GM12878 (cell line): Measurements from ENCODE around the gene SNX2. TPM values are rescaled to one million over a fixed set of nuclear protein-coding genes. Genes with fewer than 3 reads are reported as not detected.

ENCODE experiments used
- ATAC-seq: fragments of 200-7000 bp; cut with Tn5 transposase; 3 replicates; pipeline ENCODE4 v1.9.1; 2020; ENCODE audit warnings: mild to moderate bottlenecking, moderate library complexity
- BruUV-seq: library from RNA; stranded (reverse); fragments of 400-500 nt; replicated peaks from 2 replicates; lab custom pipeline; 2021; lab: Mats Ljungman, UMichigan
- CTCF ChIA-PET: fragments of 300-600 bp; sonication (Branson Sonifier 250); formaldehyde crosslinking; extraction: SDS; loops from one replicate; lab custom pipeline; 2021; ENCODE audit warnings: inconsistent platforms; lab: Yijun Ruan, JAX
- POLR2A ChIA-PET: fragments of 350-600 bp; formaldehyde crosslinking; extraction: SDS; loops from one replicate; lab custom pipeline; 2021; ENCODE audit warnings: inconsistent platforms; lab: Charles Lee
- RAD21 ChIA-PET: fragments of 300-600 bp; sonication (Branson Sonifier 250); formaldehyde crosslinking; loops from one replicate; lab custom pipeline; 2023; ENCODE audit warnings: antibody characterized with exemption; ENCODE audit not compliant: unreplicated experiment; lab: Charles Lee
- SMC1A ChIA-PET: fragments of 300-600 bp; sonication (Branson Sonifier 250); formaldehyde crosslinking; loops from one replicate; lab custom pipeline; 2023; ENCODE audit not compliant: unreplicated experiment, uncharacterized antibody; lab: Charles Lee
- DNase-seq: peaks from one replicate; pipeline ENCODE4 v3.0.0-alpha.2; 2011; ENCODE audit warnings: low read depth, low spot score
- FAIRE-seq: peaks from 3 replicates; lab custom pipeline; 2011; peaks lifted over from hg19 to GRCh38; lab: Jason Lieb, UNC
- H2AFZ ChIP-seq: 2 replicates; pipeline ENCODE4 v1.6.0; 2011; ENCODE audit warnings: low read depth, low read length, control low read depth; ENCODE audit not compliant: control insufficient read depth
- H3K27ac ChIP-seq: 2 replicates; pipeline ENCODE4 v1.5.1; 2011; ENCODE audit warnings: control low read depth; ENCODE audit not compliant: control insufficient read depth, insufficient read depth
- H3K27me3 ChIP-seq, 2 experiments: replicated peaks in 1 of 2; 2 replicates each; pipeline versions ENCODE4 v1.6.0 to v1.6.1; 2011; ENCODE audit warnings: low read length in 1 of 2; ENCODE audit not compliant: control insufficient read depth in 2 of 2, insufficient read depth in 2 of 2
- H3K36me3 ChIP-seq, 2 experiments: 2 replicates each; pipeline ENCODE4 v1.5.1; 2011; ENCODE audit warnings: low read length in 1 of 2; ENCODE audit not compliant: control insufficient read depth in 2 of 2, insufficient read depth in 2 of 2
- H3K4me1 ChIP-seq: 2 replicates; pipeline ENCODE4 v1.6.1; 2011; ENCODE audit warnings: mild to moderate bottlenecking, low read length, moderate library complexity, mixed read lengths; ENCODE audit not compliant: control insufficient read depth, insufficient read depth
- H3K4me2 ChIP-seq: 2 replicates; pipeline ENCODE4 v1.6.0; 2011; ENCODE audit warnings: control low read depth; ENCODE audit not compliant: control insufficient read depth, insufficient read depth
- H3K4me3 ChIP-seq: fragments of 200-600 bp; sonication (generic); 2 replicates; pipeline ENCODE4 v1.5.1; 2016
- H3K79me2 ChIP-seq: 2 replicates; pipeline ENCODE4 v1.6.0; 2011; ENCODE audit warnings: low read length; ENCODE audit not compliant: control insufficient read depth, insufficient read depth
- H3K9ac ChIP-seq: 2 replicates; pipeline ENCODE4 v1.8.0; 2011; ENCODE audit warnings: low read length, control low read depth, mixed read lengths; ENCODE audit not compliant: control insufficient read depth, insufficient read depth
- H3K9me3 ChIP-seq: replicated peaks from 3 replicates; pipeline ENCODE4 v1.5.1; 2011; ENCODE audit warnings: mild to moderate bottlenecking, low read length; ENCODE audit not compliant: control insufficient read depth, insufficient read depth
- H4K20me1 ChIP-seq: 2 replicates; pipeline ENCODE4 v1.6.0; 2011; ENCODE audit not compliant: control insufficient read depth, insufficient read depth
- CBX5 ChIP-seq: sonication (generic); IDR thresholded peaks from 2 replicates; pipeline ENCODE4 v1.6.1; 2016; ENCODE audit warnings: low read depth, moderate library complexity, mild to moderate bottlenecking, inconsistent platforms
- HDAC2 ChIP-seq: fragments of 200-600 bp; sonication (generic); IDR thresholded peaks from 2 replicates; pipeline ENCODE4 v1.6.1; 2017
- HDAC6 ChIP-seq: fragments of 200-600 bp; sonication (generic); IDR thresholded peaks from one replicate; pipeline ENCODE4 v1.8.0; 2017; ENCODE audit warnings: antibody characterized with exemption; ENCODE audit not compliant: unreplicated experiment
- HDGF ChIP-seq: fragments of 450-650 bp; IDR thresholded peaks from 2 replicates; pipeline ENCODE4 v1.6.1; 2016; ENCODE audit warnings: antibody characterized with exemption
- MTA3 ChIP-seq: IDR thresholded peaks from 2 replicates; pipeline ENCODE4 v1.6.1; 2012; ENCODE audit warnings: low read length, inconsistent platforms, borderline replicate concordance
- MYB ChIP-seq: fragments of 150-350 bp; IDR thresholded peaks from 2 replicates; pipeline ENCODE4 v1.6.1; 2014; ENCODE audit warnings: mild to moderate bottlenecking, low read depth, low read length, borderline replicate concordance
- NFXL1 ChIP-seq: fragments of 450-650 bp; IDR thresholded peaks from 2 replicates; pipeline ENCODE4 v1.6.1; 2017; ENCODE audit warnings: antibody characterized with exemption, mild to moderate bottlenecking, borderline replicate concordance
- NFYA ChIP-seq: IDR thresholded peaks from 2 replicates; pipeline ENCODE4 v1.6.1; 2011; ENCODE audit warnings: low read depth, mild to moderate bottlenecking, low read length, improper control_type of control experiment, borderline replicate concordance
- WRNIP1 ChIP-seq: IDR thresholded peaks from 2 replicates; pipeline ENCODE4 v1.6.1; 2011; ENCODE audit warnings: low read depth, low read length, improper control_type of control experiment, borderline replicate concordance
- YBX1 ChIP-seq: fragments of 450-650 bp; IDR thresholded peaks from 2 replicates; pipeline ENCODE4 v1.6.1; 2016; ENCODE audit warnings: antibody characterized with exemption
- ZNF207 ChIP-seq: fragments of 450-650 bp; IDR thresholded peaks from 2 replicates; pipeline ENCODE4 v1.6.1; 2014; ENCODE audit warnings: antibody characterized with exemption, mild to moderate bottlenecking, borderline replicate concordance
- WGBS: methylation state at CpG from one replicate; pipeline ENCODE4 v1.1.6; 2016; ENCODE audit warnings: low lambda C conversion rate; ENCODE audit not compliant: insufficient replicate concordance, insufficient coverage; ENCODE audit errors: missing lambda C conversion rate; 5-methylcytosine and 5-hydroxymethylcytosine counted together
- in situ Hi-C: fragments of 300-500 bp; cut with MboI; formaldehyde crosslinking; loops from 9 replicates; pipeline ENCODE4 v1.14.3; 2018; ENCODE audit warnings: mixed read lengths
- intact Hi-C: fragments of 100-400 bp; cut with micrococcal nuclease; formaldehyde crosslinking; loops from one replicate; pipeline ENCODE4 v1.14.2; 2022; ENCODE audit not compliant: unreplicated experiment
- polyA plus RNA-seq, 11 experiments: library from polyadenylated mRNA; depleted of rRNA in 4 of 11; unstranded in 6 of 11; stranded (reverse) in 5 of 11; fragments of >200 nt; fragmentation: Nextera tagmentation in 4 of 11; fragmentation: Illumina TruSeq in 1 of 11; extraction: Ambion mirVana in 4 of 11; extraction: Trizol in 1 of 11; gene quantifications; 1 replicate in 1 of 11; 2 replicates in 10 of 11; pipeline versions ENCODE4 v1.2.1 to v1.2.3, GENCODE V29; 2011 to 2016; ENCODE audit warnings: inconsistent platforms in 2 of 11, missing spikeins in 2 of 11, low read depth in 1 of 11
- total RNA-seq, 4 experiments: library from RNA; depleted of rRNA in 3 of 4; stranded (reverse); fragments of >200 nt in 3 of 4; fragmentation: Illumina TruSeq in 1 of 4; extraction: Trizol in 1 of 4; gene quantifications; 2 replicates each; pipeline versions ENCODE4 v1.2.1 to v1.2.3, GENCODE V29; 2013 to 2021
- TF ChIP-seq, protein P1 (sequence below): fragments of 450-650 bp; IDR thresholded peaks from 2 replicates; pipeline ENCODE4 v1.6.1; 2017; ENCODE audit warnings: mild to moderate bottlenecking, low read depth, inconsistent platforms; ENCODE audit not compliant: poor library complexity, severe bottlenecking
- TF ChIP-seq, protein P2 (sequence below): fragments of 450-650 bp; IDR thresholded peaks from 2 replicates; pipeline ENCODE4 v1.6.1; 2017; ENCODE audit warnings: mild to moderate bottlenecking, moderate library complexity

The SNX2 gene
- total and polyA plus RNA-seq, 10 of the 15 experiments (the other 5 are each of a cell fraction or from before 2014, with no cell fraction given) = 46.3 to 84.3 (median 63.0) TPM

DNA sequence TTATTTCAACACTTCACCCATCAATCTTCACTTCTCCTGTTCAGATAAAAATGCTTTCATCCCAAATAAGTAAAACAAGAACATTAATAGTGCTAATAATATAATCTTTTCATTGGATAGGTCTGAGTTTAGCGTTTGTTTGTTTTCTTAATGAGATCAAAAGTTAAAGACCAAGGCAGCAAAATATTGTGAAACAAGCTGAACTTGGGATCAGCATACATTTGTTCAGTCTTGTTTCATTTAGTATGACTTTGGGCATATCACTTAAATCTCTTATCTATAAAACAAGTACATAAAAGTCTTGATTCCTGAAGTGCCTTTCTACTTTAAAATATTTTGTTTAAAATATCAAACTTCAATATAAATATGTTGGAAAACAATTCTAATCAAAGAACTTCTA, 57.1 kb downstream of the SNX2 start:
- Histone ChIP-seq H3K79me2 (no peaks in the 10 kb centered on the region), H3K9ac (no peak overlapping the region), H4K20me1 (no peaks in the 10 kb centered on the region), H3K4me3 (no peak overlapping the region), H3K27me3 (no peaks in the 10 kb centered on the region), H2AFZ (no peak overlapping the region), H3K4me2 (no peak overlapping the region), H3K9me3 (no peaks in the 10 kb centered on the region), H3K4me1 (no peaks in the 10 kb centered on the region), H3K36me3 (no peaks in the 10 kb centered on the region)
- DNase-seq = no peak
- intact Hi-C loops (no loop called here), in situ Hi-C loops (no loop called here)
- CTCF ChIA-PET = no interaction called here
- no TSS peak for BruUV-seq
- SMC1A ChIA-PET = no interaction called here
- POLR2A ChIA-PET = no interaction called here
- no peak for ATAC-seq
- 96% methylated on average over 1 of the region's 1 CpG for WGBS
- FAIRE-seq = no peak
- TF ChIP-seq HDAC2 (no peak), NFYA (no peak), WRNIP1 (no peak), ZNF207 (no peak), MYB (no peak)
- TF ChIP-seq, all 136 proteins: peak for 0
- no peak overlapping the region for H3K27ac ChIP-seq
- RAD21 ChIA-PET = no interaction called here

DNA sequence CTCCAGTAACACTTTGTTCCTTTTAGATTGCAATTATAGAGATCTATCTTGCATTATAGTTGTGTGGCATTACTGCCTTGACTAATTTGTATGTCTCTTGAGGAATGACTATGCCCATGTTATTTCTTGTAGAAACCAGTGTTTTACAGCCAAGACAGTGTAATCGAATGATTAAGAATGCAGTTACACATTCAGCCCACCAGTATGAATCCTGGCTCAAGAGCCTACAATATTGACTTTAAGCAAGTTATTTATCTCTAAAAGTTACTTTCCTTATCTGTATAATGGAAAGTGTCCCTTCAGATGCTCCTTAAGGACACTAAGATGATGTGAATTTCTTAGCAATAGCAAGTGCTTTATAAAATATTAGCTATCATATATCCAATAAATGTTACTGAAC, 60.8 kb downstream of the SNX2 start:
- POLR2A ChIA-PET = no interaction called here
- intact Hi-C loops = no loop called here
- 35% methylated on average over 1 of the region's 1 CpG for WGBS
- TF ChIP-seq, protein P1, sequence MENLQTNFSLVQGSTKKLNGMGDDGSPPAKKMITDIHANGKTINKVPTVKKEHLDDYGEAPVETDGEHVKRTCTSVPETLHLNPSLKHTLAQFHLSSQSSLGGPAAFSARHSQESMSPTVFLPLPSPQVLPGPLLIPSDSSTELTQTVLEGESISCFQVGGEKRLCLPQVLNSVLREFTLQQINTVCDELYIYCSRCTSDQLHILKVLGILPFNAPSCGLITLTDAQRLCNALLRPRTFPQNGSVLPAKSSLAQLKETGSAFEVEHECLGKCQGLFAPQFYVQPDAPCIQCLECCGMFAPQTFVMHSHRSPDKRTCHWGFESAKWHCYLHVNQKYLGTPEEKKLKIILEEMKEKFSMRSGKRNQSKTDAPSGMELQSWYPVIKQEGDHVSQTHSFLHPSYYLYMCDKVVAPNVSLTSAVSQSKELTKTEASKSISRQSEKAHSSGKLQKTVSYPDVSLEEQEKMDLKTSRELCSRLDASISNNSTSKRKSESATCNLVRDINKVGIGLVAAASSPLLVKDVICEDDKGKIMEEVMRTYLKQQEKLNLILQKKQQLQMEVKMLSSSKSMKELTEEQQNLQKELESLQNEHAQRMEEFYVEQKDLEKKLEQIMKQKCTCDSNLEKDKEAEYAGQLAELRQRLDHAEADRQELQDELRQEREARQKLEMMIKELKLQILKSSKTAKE = no peak
- TF ChIP-seq HDGF (no peak), NFXL1 (no peak), MYB (no peak), HDAC6 (no peak), YBX1 (no peak), MTA3 (no peak), CBX5 (no peak)
- TF ChIP-seq, protein P2, sequence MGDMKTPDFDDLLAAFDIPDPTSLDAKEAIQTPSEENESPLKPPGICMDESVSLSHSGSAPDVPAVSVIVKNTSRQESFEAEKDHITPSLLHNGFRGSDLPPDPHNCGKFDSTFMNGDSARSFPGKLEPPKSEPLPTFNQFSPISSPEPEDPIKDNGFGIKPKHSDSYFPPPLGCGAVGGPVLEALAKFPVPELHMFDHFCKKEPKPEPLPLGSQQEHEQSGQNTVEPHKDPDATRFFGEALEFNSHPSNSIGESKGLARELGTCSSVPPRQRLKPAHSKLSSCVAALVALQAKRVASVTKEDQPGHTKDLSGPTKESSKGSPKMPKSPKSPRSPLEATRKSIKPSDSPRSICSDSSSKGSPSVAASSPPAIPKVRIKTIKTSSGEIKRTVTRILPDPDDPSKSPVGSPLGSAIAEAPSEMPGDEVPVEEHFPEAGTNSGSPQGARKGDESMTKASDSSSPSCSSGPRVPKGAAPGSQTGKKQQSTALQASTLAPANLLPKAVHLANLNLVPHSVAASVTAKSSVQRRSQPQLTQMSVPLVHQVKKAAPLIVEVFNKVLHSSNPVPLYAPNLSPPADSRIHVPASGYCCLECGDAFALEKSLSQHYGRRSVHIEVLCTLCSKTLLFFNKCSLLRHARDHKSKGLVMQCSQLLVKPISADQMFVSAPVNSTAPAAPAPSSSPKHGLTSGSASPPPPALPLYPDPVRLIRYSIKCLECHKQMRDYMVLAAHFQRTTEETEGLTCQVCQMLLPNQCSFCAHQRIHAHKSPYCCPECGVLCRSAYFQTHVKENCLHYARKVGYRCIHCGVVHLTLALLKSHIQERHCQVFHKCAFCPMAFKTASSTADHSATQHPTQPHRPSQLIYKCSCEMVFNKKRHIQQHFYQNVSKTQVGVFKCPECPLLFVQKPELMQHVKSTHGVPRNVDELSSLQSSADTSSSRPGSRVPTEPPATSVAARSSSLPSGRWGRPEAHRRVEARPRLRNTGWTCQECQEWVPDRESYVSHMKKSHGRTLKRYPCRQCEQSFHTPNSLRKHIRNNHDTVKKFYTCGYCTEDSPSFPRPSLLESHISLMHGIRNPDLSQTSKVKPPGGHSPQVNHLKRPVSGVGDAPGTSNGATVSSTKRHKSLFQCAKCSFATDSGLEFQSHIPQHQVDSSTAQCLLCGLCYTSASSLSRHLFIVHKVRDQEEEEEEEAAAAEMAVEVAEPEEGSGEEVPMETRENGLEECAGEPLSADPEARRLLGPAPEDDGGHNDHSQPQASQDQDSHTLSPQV = no peak

More for the DNA sequence above, 60.8 kb downstream of the SNX2 start:
- no peaks in the 10 kb centered on the region for H3K79me2 ChIP-seq
- FAIRE-seq = no peak
- no peak overlapping the region for H3K4me3 ChIP-seq
- peak; percentile 33; the same call in 2 of the 3 replicates for ATAC-seq
- H3K4me1 ChIP-seq = no peaks in the 10 kb centered on the region
- no peak overlapping the region for H2AFZ ChIP-seq
- in situ Hi-C loops = no loop called here
- H3K9ac ChIP-seq = no peak overlapping the region
- no TSS peak for BruUV-seq
- ChIA-PET CTCF (interaction anchor here (0.6 to 0.7 kb wide), 2 partner anchors 40 to 162 kb away, joined by 3 to 4 read pairs; no protein-coding TSS in a partner anchor), SMC1A (no interaction called here), RAD21 (no interaction called here)
- no peaks in the 10 kb centered on the region for H3K36me3 ChIP-seq
- no peaks in the 10 kb centered on the region for H3K27me3 ChIP-seq
- no peaks in the 10 kb centered on the region for H4K20me1 ChIP-seq
- no peak overlapping the region for H3K4me2 ChIP-seq
- no peak overlapping the region for H3K27ac ChIP-seq
- no peaks in the 10 kb centered on the region for H3K9me3 ChIP-seq
- no peak for DNase-seq
